ENCODE data around the gene CNGA1.

DNA sequence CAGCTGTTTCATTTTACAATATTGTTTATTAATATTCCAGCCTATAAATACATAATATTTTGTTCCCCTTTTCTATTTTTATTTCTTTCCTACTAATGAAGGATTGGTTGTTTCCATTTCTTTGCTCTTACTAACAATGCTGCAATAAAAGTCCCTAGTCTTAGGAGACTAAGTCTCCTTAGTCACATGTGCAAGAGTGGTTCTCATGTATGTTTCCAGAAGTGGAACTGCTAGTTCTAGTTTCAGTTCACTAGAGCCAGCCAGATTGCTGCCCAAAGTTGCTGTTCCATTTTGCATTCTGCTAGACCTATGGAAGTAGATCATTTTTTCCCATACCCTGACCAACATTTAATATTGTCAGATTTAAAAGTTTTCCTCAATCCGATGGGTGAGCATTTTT is 44.3 kb downstream of the CNGA1 start:
- TF ChIP-seq, protein P1, sequence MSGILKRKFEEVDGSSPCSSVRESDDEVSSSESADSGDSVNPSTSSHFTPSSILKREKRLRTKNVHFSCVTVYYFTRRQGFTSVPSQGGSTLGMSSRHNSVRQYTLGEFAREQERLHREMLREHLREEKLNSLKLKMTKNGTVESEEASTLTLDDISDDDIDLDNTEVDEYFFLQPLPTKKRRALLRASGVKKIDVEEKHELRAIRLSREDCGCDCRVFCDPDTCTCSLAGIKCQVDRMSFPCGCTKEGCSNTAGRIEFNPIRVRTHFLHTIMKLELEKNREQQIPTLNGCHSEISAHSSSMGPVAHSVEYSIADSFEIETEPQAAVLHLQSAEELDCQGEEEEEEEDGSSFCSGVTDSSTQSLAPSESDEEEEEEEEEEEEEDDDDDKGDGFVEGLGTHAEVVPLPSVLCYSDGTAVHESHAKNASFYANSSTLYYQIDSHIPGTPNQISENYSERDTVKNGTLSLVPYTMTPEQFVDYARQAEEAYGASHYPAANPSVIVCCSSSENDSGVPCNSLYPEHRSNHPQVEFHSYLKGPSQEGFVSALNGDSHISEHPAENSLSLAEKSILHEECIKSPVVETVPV (CRISPR knock-in tag; IDR thresholded peaks at IDR 0.05): no peak
- TF ChIP-seq RARB (CRISPR knock-in tag; IDR thresholded peaks at IDR 0.05): no peak
- TF ChIP-seq TCF4 (CRISPR knock-in tag; IDR thresholded peaks at IDR 0.05; ENCODE audit: borderline replicate concordance): no peak
- TF ChIP-seq, protein P2, sequence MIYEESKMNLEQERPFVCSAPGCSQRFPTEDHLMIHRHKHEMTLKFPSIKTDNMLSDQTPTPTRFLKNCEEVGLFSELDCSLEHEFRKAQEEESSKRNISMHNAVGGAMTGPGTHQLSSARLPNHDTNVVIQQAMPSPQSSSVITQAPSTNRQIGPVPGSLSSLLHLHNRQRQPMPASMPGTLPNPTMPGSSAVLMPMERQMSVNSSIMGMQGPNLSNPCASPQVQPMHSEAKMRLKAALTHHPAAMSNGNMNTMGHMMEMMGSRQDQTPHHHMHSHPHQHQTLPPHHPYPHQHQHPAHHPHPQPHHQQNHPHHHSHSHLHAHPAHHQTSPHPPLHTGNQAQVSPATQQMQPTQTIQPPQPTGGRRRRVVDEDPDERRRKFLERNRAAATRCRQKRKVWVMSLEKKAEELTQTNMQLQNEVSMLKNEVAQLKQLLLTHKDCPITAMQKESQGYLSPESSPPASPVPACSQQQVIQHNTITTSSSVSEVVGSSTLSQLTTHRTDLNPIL (CRISPR knock-in tag; IDR thresholded peaks at IDR 0.05; ENCODE audit: low read depth): no peak
- no peak for TF ChIP-seq ISL1 (CRISPR knock-in tag; IDR thresholded peaks at IDR 0.05)
